ENCODE results near the gene TMEM11. TPM values are rescaled to one million over a fixed set of nuclear protein-coding genes. Genes with fewer than 3 reads are reported as not detected.

The TMEM11 gene
- total RNA-seq, 1 donor from 2014 or later, result 17.3 TPM

DNA sequence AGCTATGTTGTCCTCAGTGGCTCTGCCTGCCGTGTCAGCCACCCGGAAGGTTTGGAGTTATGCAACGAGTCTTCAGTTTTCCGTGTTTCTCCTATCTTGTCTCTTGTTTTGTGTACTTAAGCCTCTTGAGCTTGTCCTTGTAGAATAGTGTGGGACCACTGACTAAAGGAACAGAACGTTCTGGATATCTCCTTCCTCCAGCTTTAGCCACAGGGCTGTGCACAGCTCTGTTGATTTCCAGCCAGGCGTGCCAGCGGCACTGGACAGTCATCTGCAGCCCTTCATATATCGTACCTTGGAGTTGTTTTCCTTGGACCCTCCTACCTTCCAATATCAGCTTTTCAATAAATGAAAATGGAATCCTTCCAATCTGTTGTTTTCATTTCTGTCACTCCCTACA lies 39.8 kb downstream of the TMEM11 start:
- Mint-ChIP-seq H3K4me1 (peaks cover 4% of the 10 kb centered on the region), H3K9me3 (no peaks in the 10 kb centered on the region), H3K36me3 (peaks cover 13% of the 10 kb centered on the region), H3K27ac (no peak overlapping the region), H3K27me3 (ENCODE audit: insufficient read depth, low read depth) (no peaks in the 10 kb centered on the region), H3K4me3 (no peak overlapping the region)
- H3K79me2 ChIP-seq (ENCODE audit: low read depth), result no peaks in the 10 kb centered on the region
- no peak overlapping the region for H2AFZ ChIP-seq (replicated peaks)
- no peak overlapping the region for H3K27ac ChIP-seq
- H3F3A ChIP-seq (ENCODE audit: low read depth), result no peaks in the 10 kb centered on the region
- H3K9me3 ChIP-seq (ENCODE audit: low read depth), result no peaks in the 10 kb centered on the region
- no peak overlapping the region for H3K4me3 ChIP-seq
- H3K27me3 ChIP-seq, result no peaks in the 10 kb centered on the region
- no peak overlapping the region for H3K4me2 ChIP-seq
- H4K20me1 ChIP-seq (ENCODE audit: low read depth), result no peaks in the 10 kb centered on the region
- H3K9ac ChIP-seq, result no peak overlapping the region
- DNase-seq (ENCODE audit: low spot score), result no peak
- H3K4me1 ChIP-seq, result no peaks in the 10 kb centered on the region
- TF ChIP-seq EZH2 (IDR thresholded peaks at IDR 0.05) (no peak), EZH2phosphoT487 (IDR thresholded peaks at IDR 0.05) (no peak), CTCF (IDR thresholded peaks at IDR 0.05) (no peak)
- H3K36me3 ChIP-seq, result no peaks in the 10 kb centered on the region

DNA sequence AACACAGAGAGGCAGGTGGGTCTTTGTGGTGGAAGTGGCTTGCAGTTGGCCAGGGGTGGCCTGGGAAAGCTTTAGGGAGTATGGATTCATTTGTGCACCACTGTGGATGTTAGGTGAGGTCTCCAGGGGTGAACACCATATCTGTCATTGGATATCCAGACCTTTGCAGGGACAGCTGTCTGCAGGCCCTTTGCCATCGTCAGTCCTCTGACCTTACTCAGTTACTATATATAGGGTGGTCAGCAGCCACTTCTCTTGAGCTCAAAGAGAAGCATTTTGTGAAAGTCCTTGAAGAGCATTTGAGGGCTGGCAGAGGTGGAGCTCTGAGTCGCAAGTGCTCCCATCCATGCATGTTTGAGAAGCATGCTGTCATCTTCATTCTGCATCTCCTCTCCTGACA lies 40.4 kb downstream of the TMEM11 start:
- no peak for DNase-seq (ENCODE audit: low spot score)
- H3K4me3 Mint-ChIP-seq, result no peak overlapping the region

DNA sequence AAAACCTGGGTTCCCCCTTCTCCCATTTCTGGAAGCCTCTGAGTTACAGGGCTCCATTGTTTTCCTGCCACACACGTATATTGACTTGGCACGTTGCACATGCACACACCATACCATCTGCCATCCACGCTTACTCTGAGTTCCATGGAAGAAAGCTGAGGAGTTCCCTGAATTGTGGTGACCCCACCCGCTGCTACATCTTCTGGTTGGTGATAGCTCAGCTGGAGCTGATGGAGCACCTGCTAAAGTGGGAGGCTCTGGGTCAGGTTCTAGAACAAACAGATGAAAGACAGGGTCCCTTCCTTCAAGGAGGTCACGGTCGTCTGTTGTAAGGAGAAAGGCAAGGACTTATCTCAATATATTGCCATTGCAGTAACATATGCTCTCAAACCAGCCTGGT lies 41.1 kb downstream of the TMEM11 start:
- H3K79me2 ChIP-seq (ENCODE audit: low read depth), result no peaks in the 10 kb centered on the region
- no peaks in the 10 kb centered on the region for H3K27me3 ChIP-seq
- Mint-ChIP-seq H3K27me3 (ENCODE audit: insufficient read depth, low read depth) (no peaks in the 10 kb centered on the region), H3K36me3 (peaks cover 13% of the 10 kb centered on the region), H3K4me3 (no peak overlapping the region), H3K27ac (no peak overlapping the region), H3K4me1 (peaks cover 4% of the 10 kb centered on the region), H3K9me3 (no peaks in the 10 kb centered on the region)
- no peaks in the 10 kb centered on the region for H4K20me1 ChIP-seq (ENCODE audit: low read depth)
- no peaks in the 10 kb centered on the region for H3K36me3 ChIP-seq
- no peak for DNase-seq (ENCODE audit: low spot score)
- no peaks in the 10 kb centered on the region for H3K9me3 ChIP-seq (ENCODE audit: low read depth)
- no peaks in the 10 kb centered on the region for H3K4me1 ChIP-seq
- TF ChIP-seq CTCF (IDR thresholded peaks at IDR 0.05) (no peak), EZH2 (IDR thresholded peaks at IDR 0.05) (no peak), EZH2phosphoT487 (IDR thresholded peaks at IDR 0.05) (no peak)
- H3K4me3 ChIP-seq, result no peak overlapping the region
- no peaks in the 10 kb centered on the region for H3F3A ChIP-seq (ENCODE audit: low read depth)
- H3K27ac ChIP-seq, result no peak overlapping the region
- H3K9ac ChIP-seq, result no peak overlapping the region
- no peak overlapping the region for H2AFZ ChIP-seq (replicated peaks)
- no peak overlapping the region for H3K4me2 ChIP-seq

More for the DNA sequence above, 40.4 kb downstream of the TMEM11 start:
- Histone ChIP-seq H3K27me3 (no peaks in the 10 kb centered on the region), H3K9me3 (ENCODE audit: low read depth) (no peaks in the 10 kb centered on the region), H2AFZ (replicated peaks) (no peak overlapping the region), H3F3A (ENCODE audit: low read depth) (no peaks in the 10 kb centered on the region), H3K4me1 (no peaks in the 10 kb centered on the region), H3K9ac (no peak overlapping the region), H3K36me3 (no peaks in the 10 kb centered on the region), H3K4me2 (no peak overlapping the region), H3K79me2 (ENCODE audit: low read depth) (no peaks in the 10 kb centered on the region), H3K27ac (no peak overlapping the region), H4K20me1 (ENCODE audit: low read depth) (no peaks in the 10 kb centered on the region), H3K4me3 (no peak overlapping the region)
- no peak overlapping the region for H3K27ac Mint-ChIP-seq
- TF ChIP-seq CTCF (IDR thresholded peaks at IDR 0.05), result no peak
- TF ChIP-seq EZH2 (IDR thresholded peaks at IDR 0.05), result no peak
- no peak for TF ChIP-seq EZH2phosphoT487 (IDR thresholded peaks at IDR 0.05)
- H3K4me1 Mint-ChIP-seq, result peaks cover 4% of the 10 kb centered on the region
- no peaks in the 10 kb centered on the region for H3K27me3 Mint-ChIP-seq (ENCODE audit: insufficient read depth, low read depth)
- H3K36me3 Mint-ChIP-seq, result peaks cover 13% of the 10 kb centered on the region
- H3K9me3 Mint-ChIP-seq, result no peaks in the 10 kb centered on the region
